Measurements from ENCODE around the gene MTLN.
"Not testable (repeated sequence)": the region's sequence is repeated elsewhere in the genome, so short reads cannot be mapped to it uniquely, and the experiment has no call there.

MTLN gene

DNA sequence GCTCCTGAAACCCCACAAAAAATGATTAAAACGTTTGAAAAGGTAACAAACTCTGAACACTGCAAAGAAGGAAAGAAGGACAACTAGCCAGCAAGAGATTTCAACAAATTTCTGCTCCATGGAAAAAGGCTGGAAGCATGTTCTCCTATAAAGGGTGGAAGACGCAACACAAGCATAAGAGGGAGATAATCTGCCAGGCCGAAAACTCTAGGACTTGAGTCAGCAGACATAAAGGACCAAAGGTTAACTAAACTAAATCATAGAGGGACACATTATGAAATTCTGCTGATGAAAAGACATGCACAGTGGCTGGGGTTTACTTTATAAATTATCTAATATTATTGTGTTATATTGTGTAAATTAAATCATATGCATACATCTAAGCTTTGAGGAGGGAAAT lies 14.3 kb downstream of the MTLN start:
- no peak for DNase-seq (ENCODE audit: low read depth)

DNA sequence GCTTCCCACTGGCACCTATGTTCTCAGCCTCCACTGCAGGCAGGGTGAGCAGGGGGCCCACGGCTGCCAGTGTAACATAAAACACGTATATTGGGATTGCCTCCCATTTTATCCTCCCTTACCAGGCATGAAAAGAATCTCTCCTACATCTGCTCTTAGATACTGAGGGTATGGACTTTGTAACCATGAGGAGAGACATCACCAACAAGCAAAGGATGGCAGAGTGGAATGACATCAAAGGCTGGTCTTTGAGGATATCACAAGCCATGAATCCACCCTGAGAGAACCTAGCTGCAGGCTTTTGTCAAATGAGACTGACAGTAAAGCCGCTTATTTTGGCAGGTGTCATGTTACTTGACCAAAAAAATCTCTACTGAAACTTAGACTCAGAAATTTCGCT lies 14.9 kb downstream of the MTLN start:
- no peak for DNase-seq (ENCODE audit: low read depth)

DNA sequence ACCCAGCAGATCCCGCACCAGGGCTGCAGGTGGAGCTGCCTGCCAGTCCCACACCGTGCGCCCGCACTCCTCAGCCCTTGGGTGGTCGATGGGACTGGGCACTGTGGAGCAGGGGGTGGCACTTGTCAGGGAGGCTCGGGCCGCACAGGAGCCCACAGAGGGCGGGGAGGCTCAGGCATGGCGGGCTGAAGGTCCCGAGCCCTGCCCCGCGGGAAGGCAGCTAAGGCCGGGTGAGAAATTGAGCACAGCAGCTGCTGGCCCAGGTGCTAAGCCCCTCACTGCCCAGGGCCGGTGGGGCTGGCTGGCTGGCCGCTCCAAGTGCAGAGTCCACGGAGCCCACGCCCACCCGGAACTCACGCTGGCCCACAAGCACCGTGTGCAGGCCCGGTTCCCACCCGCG lies 22.2 kb downstream of the MTLN start:
- DNase-seq (ENCODE audit: low read depth), result not testable (repeated sequence)

DNA sequence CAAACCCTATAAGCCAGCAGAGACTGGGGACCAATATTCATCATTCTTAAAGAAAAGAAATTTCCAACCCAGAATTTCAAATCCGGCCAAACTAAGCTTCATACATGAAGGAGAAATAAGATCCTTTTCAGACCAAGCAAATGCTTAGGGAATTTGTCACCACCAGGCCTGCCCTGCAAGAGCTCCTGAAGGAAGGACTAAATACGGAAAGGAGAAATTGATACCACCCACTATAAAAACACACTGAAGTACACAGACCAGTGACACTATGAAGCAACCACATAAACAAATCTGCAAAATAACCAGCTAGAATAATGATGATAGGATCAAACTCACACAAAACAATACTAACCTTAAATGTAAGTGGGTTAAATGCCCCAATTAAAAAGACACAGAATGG lies 29.9 kb downstream of the MTLN start:
- DNase-seq (ENCODE audit: low read depth), result no peak

DNA sequence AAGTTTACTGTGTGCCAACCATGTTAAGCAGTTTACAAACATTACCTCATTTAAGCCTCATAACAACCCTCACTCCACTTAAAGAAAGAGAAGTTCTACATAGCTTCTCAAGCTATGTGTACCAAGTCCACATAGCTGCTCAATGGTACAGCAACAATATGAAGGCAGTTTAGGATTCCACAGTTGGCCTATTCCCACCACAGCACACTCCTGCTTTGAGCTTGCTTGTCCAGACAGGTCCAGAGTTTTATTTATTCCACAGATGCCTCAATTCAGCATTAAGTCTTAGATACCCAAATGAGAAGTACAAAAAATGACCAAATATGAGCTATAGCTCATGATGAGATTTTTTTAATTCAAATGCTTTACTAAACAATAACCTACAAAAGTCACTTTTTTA lies 32.3 kb downstream of the MTLN start:
- no peak for DNase-seq (ENCODE audit: low read depth)

DNA sequence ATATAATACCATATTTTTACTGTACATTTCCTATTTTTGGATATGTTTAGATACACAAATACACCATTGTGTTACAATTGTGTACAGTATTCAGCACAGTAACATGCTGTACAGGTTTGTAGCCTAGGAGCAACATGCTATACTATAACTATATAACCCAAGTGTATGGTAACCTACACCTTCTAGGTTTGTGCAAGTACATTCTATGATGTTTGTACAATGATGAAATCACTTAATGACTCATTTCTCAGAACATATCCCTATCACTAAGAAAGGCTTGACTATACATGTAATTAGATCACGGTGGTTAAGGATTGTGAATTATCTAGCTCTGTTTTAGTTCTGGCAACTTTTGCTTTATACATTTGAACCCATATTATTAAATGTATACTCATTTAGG lies 38.8 kb downstream of the MTLN start:
- no peak for DNase-seq (ENCODE audit: low read depth)

DNA sequence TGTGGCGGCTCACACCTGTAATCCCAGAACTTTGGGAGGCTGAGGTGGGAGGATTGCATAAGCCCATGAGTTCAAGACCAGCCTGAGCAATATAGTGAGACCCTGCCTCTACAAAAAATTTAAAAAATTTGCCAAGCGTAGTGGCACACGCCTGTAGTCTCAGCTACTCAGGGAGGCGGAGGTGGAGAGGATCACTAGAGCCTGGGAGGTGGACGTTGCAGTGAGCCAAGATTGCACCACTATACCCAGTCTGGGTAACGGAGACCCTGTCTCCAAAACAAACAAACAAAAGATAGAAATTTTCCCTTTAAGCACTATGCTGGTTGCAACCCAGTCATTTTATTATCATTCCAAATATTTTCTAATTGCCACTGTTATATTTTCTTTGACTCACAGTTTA lies 39.8 kb downstream of the MTLN start:
- DNase-seq (ENCODE audit: low read depth), result no peak

DNA sequence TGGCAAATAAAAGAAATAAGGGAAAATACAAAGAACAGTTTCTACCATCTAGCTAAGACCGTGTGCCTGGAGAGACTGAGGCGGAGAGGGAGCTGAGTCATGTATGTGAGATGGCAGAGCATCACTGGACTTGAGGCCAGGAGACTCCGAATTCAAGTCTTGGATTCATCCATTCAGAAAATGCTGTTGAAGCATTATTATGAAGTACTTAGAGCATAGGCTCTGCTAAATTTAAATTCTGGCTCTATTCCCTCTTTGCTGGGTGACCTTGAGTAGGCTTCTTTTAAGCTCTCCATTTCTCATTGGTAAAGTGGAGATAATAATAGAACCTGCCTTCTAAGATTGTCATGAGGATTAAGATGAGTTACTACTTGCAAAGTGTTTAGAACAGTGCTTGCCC lies 42.2 kb downstream of the MTLN start:
- DNase-seq (ENCODE audit: low read depth), result no peak

DNA sequence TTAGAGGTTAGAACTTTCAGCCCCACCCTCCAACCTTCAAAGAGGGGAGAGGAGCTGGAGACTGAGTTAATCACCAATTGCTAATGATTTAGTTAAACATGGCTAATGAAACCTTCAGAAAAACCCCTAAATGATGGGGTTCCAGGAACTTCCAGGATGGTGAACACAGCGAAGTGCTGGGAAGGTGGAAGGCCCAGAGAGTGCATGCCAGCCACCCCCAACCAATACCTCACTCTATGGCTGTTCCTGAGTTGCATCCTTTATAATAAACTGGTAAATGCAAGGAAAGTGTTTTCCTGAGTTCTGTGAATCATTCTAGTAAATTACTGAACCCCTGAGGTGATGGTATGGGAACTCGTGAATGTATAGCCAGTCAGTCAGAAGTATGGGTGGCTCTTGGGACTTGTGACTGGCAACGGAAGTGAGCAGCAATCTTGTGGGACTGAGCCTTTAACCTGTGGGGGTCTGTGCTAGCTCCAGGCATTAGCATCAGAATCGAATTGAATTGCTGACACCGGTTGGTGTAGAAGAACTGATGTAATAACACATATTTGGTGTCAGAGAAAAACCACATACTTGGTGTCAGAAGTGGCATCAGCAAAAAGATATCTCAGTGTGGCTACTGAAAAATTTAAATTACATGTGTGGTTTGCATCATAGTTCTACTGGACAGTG lies 44.9 kb downstream of the MTLN start:
- no peak for DNase-seq (ENCODE audit: low read depth)

DNA sequence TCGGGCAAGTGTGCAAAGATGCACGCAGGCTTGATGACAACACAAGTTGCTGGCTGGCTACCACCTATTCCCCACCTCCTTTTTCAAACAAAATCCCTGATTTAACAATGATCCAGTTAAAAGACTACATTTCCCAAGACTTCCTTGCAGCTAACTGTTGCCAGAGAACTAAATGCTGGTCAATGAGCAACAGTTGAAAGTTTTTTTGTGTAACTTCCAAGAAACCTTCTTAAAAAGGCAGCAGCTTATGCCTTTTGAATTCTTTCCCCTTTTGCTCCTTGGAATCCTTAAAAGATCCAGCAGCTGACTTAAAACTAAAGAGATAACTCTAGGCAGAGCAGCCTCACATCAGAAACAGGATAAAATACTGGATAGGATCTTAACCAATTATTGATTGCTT lies 46.1 kb downstream of the MTLN start:
- no peak for DNase-seq (ENCODE audit: low read depth)

All from stimulated activated CD8-positive, alpha-beta memory T cell treated with anti-CD3 and anti-CD28 coated beads, Interleukin-15, amount 100 ng/mL, for 24 hours (primary cell).